ENCODE results near the gene C1orf105.

GRCh38 chr1:172471666-172472065 lies 51.2 kb downstream of the C1orf105 start:
- no peak for TF ChIP-seq CTCF (conservative IDR thresholded peaks at IDR 0.05; ENCODE audit: low read depth, low read length)
- TF ChIP-seq EZH2 (IDR thresholded peaks at IDR 0.05; ENCODE audit: borderline replicate concordance, low read depth, low read length, poor library complexity, severe bottlenecking) = no peak

Data from A673 (cell line).